GM18873 (cell line): Measurements from ENCODE around the gene NOSTRIN.
"Not testable (repeated sequence)": the region's sequence is repeated elsewhere in the genome, so short reads cannot be mapped to it uniquely, and the experiment has no call there.

Experiments
- ATAC-seq: cut with Tn5 transposase; IDR thresholded peaks from one replicate; pipeline ENCODE4 v1.9.1; 2021; ENCODE audit warnings: mild to moderate bottlenecking, moderate library complexity, moderate number of reproducible peaks; ENCODE audit not compliant: unreplicated experiment, low FRiP score

Gene NOSTRIN

DNA sequence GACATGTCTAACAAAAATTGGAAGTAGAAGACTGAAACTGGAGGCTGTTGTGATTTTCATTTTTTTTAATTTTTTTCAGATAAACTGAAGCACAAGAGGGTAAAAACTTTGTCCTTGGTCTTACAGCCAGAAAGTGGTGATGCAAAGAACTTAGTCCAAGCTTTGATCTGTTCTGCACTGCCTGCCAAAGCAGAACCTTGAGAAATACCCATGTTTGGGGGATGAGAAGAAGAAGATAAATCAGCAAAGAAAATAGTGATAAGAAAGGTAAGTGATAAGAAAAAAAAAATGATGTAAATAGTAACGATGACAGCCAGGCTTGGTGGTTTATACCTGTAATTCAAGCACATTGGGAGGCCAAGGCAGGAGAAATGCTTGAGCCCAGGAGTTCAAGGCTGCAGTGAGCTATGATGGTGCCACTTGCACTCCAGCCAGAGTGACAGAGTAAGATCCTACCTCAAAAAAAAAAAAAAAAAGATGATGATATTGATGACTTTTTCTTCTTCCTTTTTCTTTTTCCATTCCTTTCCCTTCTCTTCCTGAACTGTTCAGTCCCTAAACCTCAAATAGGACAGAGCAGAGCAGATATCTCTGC is 14.6 kb upstream of the NOSTRIN start:
- ATAC-seq: no peak

DNA sequence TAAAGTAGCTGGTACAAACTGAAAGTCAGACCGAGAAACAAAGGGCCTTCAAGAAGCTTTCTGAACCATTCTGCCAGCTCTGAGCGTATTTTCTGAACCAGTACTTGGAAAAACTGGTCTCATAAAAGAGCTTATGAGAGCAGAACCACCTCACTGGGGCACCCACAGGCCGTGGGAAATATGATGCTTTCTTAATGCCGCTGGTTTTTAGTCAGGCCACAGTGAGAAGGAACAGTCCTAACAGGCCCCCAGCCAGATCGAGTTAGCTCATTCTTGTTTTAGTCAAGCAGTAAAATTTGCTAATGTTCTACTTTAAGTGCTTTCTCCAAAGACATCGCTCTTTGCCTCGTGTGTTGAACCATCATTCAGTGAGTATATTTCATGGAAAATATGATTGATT is 12.7 kb upstream of the NOSTRIN start:
- no peak for ATAC-seq

DNA sequence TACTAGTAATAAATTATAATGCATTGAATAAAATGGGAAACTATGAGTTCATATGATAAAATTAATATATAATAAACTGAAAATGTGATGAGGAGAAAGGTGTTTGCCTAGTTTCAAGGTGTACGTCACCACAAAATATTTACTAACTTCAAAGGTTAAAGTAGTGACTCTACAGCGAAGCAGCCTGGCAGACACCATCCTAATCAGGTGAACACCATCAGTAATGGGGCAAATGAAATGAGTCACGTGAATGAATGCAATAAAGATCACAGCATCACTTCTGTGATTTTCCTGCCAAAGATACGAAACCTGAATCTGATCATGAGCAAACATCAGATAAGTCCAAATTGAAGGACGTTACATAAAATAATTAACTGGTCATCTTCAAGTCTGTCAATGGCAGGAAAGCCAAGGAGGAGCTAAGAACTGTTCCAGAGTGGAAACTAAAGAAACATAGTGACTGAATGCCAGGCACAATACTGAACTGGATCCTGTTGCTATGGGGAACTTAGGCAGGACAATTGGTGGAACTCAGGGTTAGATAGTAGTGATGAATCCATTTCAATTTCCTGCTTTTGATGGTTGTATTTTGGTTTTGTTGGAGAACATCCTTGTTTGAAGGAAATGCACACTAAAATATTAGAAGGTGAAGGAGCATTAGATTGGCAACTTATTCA is 12.1 kb upstream of the NOSTRIN start:
- no peak for ATAC-seq

DNA sequence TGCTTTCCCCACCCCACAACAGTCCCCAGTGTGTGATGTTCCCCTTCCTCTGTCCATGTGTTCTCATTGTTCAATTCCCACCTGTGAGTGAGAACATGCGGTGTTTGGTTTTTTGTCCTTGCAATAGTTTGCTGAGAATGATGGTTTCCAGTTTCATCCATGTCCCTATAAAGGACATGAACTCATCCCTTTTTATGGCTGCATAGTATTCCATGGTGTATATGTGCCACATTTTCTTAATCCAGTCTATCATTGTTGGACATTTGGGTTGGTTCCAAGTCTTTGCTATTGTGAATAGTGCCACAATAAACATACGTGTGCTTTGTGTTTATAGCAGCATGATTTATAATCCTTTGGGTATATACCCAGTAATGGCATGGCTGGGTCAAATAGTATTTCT is 11.3 kb upstream of the NOSTRIN start:
- ATAC-seq: not testable (repeated sequence)

DNA sequence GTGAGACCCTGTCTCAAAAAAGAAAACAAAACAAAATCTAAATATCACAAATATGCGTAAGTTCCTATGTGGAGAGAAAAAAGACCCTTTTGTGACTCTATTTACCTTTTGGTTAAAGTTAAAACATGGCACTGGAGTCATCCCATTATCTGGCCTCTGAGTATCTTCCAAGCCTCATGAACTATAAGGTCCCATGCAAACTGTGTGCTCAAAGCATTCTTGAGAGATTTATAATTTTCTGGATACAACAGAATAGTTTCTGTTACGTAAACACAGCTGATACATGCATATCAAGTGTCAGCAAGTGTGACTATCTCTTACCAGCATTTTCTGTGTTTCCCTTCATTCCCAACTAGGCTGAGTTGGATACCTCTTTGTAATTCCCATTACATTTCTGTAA is 8.8 kb upstream of the NOSTRIN start:
- ATAC-seq: no peak

GRCh38 chr2:168794968-168795367 is 7.5 kb upstream of the NOSTRIN start:
- ATAC-seq: no peak

DNA sequence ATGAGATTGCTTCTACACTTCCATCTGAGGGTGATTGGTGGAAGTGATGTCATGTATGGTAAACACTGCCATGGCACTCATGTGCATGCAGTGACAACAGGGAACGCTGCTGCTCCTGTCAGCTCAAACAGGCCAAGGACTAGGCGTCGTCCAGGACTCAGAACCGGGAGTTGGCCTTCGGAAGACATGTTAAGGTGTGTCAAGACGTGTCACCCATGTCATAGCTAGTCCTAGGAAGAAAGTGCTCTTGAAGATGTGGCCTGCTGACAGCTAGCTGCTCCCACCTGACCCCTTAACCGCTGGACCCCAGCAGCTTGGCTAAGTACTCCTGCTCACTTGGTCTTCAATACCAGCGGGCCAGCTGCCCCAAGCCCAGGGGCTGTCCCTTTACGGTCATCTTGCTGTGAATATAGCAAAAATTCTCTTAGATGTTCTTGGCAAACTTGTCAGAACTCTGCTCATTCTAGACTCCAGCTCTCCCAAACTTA is 6.3 kb upstream of the NOSTRIN start:
- no peak for ATAC-seq

DNA sequence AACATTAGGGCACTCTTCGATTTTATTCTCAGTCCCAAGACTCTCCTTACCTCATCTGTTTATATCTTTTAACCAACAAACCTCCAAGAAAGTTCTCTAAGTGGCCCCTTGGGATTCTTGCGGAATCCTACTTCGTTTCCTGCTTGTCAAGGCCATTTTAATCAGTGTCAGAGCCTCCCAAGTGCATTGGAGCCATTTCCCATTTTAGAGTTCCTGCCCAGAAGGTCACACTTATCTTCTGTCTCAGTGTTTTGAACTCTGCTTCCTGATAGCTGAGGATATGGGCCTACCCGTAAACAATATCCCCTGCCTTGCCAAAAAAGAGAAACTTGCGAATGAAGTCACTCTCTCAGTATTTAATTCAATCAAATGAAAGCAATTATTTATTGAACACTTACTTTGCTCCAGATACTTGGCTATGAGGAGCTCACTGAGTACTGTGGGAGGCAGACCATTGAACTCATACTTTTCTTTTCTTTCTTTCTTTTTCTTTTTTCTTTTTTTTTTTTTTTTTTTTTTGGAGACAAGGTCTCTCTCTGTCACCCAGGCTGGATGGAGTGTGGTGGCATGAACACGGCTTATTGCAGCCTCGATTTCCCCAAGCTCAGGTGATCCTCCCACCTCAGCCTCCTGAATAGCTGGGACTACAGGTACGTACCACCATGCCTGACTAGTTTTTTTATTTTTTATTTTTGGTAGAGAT is 5.7 kb upstream of the NOSTRIN start:
- no peak for ATAC-seq

DNA sequence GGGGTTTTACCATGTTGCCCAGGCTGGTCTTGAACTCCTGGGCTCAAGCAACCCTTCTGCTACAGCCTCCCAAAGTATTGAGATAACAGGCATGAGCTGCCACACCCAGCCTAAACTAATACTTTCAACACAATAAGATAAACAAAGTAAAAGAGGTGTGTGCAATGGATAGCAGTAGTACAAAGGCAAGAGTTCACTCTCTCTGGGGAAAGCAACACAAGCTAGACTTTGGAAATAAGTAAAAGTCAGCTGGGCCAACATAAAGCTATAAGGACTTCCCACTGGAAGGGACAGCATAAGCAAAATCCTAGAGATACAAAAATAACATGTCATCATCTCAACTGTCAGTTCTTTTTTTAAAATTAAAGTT is 5.2 kb upstream of the NOSTRIN start:
- no peak for ATAC-seq

- no peak for ATAC-seq
These were observed 4.2 kb upstream of the NOSTRIN start for GRCh38 chr2:168798076-168798887.

GRCh38 chr2:168798888-168799410 is 3.5 kb upstream of the NOSTRIN start:
- no peak for ATAC-seq

GRCh38 chr2:168801471-168801870 is 966 bp upstream of the NOSTRIN start:
- no peak for ATAC-seq

DNA sequence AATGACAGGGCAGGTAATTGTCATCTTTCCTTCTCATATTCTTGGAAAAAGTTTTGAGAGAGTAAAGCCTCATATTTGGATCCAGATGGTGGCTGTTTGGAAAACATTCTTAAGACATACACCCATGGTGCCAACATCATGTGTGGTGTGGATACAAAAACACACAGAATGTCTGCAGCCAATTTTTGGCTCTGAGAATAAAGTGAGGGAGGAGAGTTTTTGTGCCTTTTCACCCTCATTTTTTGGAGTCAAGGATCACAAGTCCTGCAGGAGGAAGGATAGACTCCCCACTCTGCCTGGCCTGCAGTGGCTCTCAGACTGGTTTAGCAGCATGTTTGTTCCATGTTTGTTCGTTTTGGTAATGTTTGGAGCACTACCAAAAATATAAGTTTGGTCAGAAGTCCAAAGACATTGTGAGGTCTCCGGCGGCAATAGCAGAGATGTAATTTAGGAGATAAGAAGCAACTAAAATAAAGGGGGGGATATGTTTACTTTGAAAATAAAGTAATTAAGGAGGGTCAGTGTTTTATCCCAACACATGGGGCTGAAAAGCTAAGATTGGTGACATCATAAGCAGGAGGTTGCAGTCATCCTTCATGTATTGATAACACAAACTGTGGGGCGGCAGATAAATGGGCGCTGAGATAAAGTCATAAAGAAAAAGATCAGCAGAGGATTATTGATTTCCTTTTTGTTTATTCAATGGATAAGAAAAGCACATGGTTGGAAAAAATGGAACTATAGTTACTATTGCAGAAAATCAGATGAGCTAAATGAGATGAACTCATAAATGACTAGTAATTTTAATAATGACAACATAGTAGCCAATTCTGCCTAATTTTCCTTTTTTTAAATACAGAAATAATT is 655 bp downstream of the NOSTRIN start:
- no peak for ATAC-seq

DNA sequence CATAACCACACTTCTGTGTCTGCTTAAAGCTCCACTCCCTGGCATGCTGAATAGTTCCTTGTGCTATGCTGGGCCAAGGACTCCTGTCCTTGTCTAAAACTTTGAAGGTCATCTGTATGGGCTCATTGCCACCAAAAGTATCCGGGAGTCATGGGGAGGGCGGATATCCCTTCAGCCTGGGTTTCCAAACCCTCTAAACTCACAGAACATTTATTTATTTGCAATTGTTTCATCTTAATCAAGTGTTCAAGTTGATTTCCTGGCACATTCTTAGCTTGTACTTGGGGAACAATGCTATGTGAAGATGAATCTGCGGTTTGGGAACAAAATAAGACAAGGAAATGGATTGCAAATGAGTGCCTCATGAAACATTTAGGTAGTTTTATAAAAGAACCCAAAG is 1.8 kb downstream of the NOSTRIN start:
- no peak for ATAC-seq

DNA sequence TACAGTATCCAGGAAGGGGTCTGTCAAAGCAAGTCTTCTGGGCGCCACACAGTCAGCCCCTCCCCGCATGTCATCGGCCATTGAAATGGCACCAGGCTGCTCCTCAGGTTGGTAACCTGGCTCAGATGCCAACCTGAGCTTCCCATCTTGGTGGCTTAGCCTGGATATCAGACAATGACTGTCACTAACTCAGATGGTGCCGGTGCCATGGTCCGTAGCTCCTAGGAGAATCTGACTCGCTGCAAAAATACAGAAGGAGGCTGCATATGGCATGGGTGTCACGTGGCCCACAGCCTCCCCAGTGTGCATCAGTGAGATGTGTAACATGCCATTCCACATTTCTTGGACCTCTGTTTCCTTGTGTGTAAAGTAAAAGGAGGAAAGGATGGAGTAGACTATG is 3.2 kb downstream of the NOSTRIN start:
- ATAC-seq: no peak

GRCh38 chr2:168809537-168809936 is 7.1 kb downstream of the NOSTRIN start:
- ATAC-seq: no peak

DNA sequence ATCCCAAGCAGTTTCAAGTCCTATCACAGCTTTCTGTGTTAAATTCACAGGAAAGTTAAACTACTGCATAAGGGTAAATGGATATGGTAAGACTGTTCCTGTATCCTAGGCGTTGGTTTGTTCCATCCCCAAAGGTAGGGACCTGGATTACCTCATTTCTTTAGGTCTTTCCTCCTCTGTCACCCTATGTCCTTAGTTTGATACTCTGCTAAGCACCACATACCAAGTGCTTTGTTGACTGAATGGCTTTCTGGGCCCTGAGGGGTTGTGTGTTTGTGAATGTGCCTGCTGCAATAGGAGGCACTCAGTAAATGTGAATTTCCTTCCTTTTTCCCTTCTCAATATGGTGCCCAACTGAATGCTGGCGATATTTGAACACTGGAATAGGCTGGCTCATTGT is 7.8 kb downstream of the NOSTRIN start:
- ATAC-seq: no peak

DNA sequence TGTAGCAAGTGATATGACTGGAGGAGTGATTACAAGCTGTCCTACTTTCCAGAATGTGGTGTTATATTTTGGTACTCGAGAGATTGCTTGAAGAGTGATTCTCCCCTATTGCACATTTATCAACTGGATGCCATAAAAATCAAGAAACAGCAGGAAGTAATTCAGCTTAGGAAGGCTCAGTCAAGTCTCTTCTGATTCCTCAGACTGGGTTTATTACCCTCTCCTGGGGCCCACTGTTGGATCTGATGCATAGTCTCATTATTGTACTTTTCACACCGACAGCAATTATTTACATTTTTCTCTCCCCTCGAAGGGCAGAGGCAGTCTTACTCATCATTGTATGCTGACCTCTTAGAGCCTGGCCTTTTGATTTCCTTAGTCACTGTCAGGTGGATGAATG is 9.3 kb downstream of the NOSTRIN start:
- ATAC-seq: no peak

- no peak for ATAC-seq
These were observed 11.6 kb downstream of the NOSTRIN start for GRCh38 chr2:168814046-168814445.
